HepG2 (cell line): ENCODE data around the gene PAK1.

Experiments
- CBFB ChIP-seq: sonication (generic); formaldehyde crosslinking; IDR thresholded peaks from 2 replicates; pipeline ENCODE4 v1.4.0; 2020; ENCODE audit warnings: missing genetic modification reagents
- CTCF ChIP-seq: sonication (generic); formaldehyde crosslinking; IDR thresholded peaks from 2 replicates; pipeline ENCODE4 v1.5.0; 2020; ENCODE audit warnings: mild to moderate bottlenecking, missing genetic modification reagents, moderate library complexity
- EZH2 ChIP-seq: conservative IDR thresholded peaks from 2 replicates; pipeline ENCODE4 v1.6.1; 2012; ENCODE audit warnings: mild to moderate bottlenecking, low read depth, low read length, moderate library complexity
- NCOA2 ChIP-seq: sonication (generic); formaldehyde crosslinking; IDR thresholded peaks from 2 replicates; pipeline ENCODE4 v1.8.0; 2022; ENCODE audit warnings: inconsistent platforms
- POLR2A ChIP-seq, 2 experiments: IDR thresholded peaks; 2 replicates each; pipeline ENCODE4 v1.6.1; 2011; ENCODE audit warnings: low read depth in 2 of 2, low read length in 2 of 2, mild to moderate bottlenecking in 1 of 2, moderate library complexity in 1 of 2; ENCODE audit not compliant: insufficient read depth in 1 of 2
- THYN1 ChIP-seq: sonication (generic); formaldehyde crosslinking; IDR thresholded peaks from 2 replicates; pipeline ENCODE4 v1.8.1; 2023; ENCODE audit warnings: low read depth, mild to moderate bottlenecking, moderate library complexity, missing genetic modification reagents, borderline replicate concordance
- ZNF335 ChIP-seq: sonication (generic); formaldehyde crosslinking; IDR thresholded peaks from 2 replicates; pipeline ENCODE4 v1.4.0; 2020; ENCODE audit warnings: missing genetic modification reagents
- ZNF563 ChIP-seq: sonication (generic); formaldehyde crosslinking; IDR thresholded peaks from 2 replicates; pipeline ENCODE4 v1.8.0; 2022; ENCODE audit warnings: mild to moderate bottlenecking, moderate library complexity, missing genetic modification reagents
- TF ChIP-seq, protein P1 (sequence below): sonication (generic); formaldehyde crosslinking; IDR thresholded peaks from 2 replicates; pipeline ENCODE4 v1.4.0; 2020; ENCODE audit warnings: mild to moderate bottlenecking, missing genetic modification reagents

DNA sequence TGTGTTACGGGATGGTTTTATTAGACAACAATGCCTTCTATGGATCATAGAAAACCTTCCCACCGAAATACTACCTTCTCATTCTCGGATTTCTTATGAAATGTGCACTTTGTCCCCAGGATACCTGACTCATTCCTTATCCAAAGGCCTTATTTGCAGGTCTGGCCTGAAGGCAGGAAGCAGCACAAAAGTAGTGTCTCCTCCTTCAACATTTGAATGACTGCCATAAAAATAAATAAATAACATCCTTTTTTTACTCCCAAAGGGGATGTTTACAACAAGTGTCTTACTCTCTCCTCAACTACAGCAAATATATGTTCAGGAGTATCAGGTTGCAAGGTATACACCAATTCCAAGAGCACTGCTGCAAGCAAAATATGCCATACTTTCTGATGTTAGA lies 41.6 kb upstream of the PAK1 start:
- TF ChIP-seq CTCF (no peak), THYN1 (CRISPR knock-in tag) (no peak), ZNF563 (CRISPR knock-in tag) (no peak), NCOA2 (CRISPR knock-in tag) (no peak), EZH2 (no peak), POLR2A (IDR thresholded peaks at IDR 0.05; ENCODE audit: insufficient read depth in 1 of 2, low read depth in 2 of 2, low read length in 2 of 2) (no peak), CBFB (CRISPR knock-in tag) (no peak), ZNF335 (CRISPR knock-in tag) (no peak)
- TF ChIP-seq, protein P1, sequence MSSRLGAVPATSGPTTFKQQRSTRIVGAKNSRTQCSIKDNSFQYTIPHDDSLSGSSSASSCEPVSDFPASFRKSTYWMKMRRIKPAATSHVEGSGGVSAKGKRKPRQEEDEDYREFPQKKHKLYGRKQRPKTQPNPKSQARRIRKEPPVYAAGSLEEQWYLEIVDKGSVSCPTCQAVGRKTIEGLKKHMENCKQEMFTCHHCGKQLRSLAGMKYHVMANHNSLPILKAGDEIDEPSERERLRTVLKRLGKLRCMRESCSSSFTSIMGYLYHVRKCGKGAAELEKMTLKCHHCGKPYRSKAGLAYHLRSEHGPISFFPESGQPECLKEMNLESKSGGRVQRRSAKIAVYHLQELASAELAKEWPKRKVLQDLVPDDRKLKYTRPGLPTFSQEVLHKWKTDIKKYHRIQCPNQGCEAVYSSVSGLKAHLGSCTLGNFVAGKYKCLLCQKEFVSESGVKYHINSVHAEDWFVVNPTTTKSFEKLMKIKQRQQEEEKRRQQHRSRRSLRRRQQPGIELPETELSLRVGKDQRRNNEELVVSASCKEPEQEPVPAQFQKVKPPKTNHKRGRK: no peak
